Spleen (tissue), 11 donors: ENCODE results near the gene PAXIP1. TPM values are rescaled to one million over a fixed set of nuclear protein-coding genes. Genes with fewer than 3 reads are reported as not detected.
A peak's percentile ranks its signal among the peaks of the same experiment; 100 is the strongest.

ENCODE experiments used
- DNase-seq: peaks from one replicate; pipeline ENCODE4 v3.0.0-alpha.2; 2020
- H3K27ac ChIP-seq, 8 donors: fragments of 200-600 bp; sonication (generic) in 7 of 8; 1 replicate in 4 of 8; 2 replicates in 4 of 8; pipeline versions ENCODE4 v1.5.0 to v1.8.0; 2016 to 2021; ENCODE audit warnings: inconsistent platforms in 4 of 8, mild to moderate bottlenecking in 4 of 8, moderate library complexity in 1 of 8
- H3K27me3 ChIP-seq, 7 donors: fragments of 200-600 bp; sonication (generic) in 6 of 7; replicated peaks in 1 of 7; 1 replicate in 4 of 7; 2 replicates in 3 of 7; pipeline versions ENCODE4 v1.5.0 to v1.8.0; 2016 to 2021; ENCODE audit warnings: inconsistent platforms in 3 of 7, mild to moderate bottlenecking in 1 of 7
- H3K36me3 ChIP-seq, 6 donors: fragments of 200-600 bp; sonication (generic) in 5 of 6; 1 replicate in 4 of 6; 2 replicates in 2 of 6; pipeline versions ENCODE4 v1.5.0 to v1.8.0; 2016 to 2021; ENCODE audit warnings: inconsistent platforms in 2 of 6
- H3K4me1 ChIP-seq, 6 donors: fragments of 200-600 bp; sonication (generic) in 5 of 6; 1 replicate in 3 of 6; 2 replicates in 3 of 6; pipeline versions ENCODE4 v1.5.0 to v1.8.0; 2016 to 2021; ENCODE audit warnings: inconsistent platforms in 3 of 6
- H3K4me3 ChIP-seq, 8 donors: fragments of 200-600 bp; sonication (generic) in 7 of 8; 1 replicate in 4 of 8; 2 replicates in 4 of 8; pipeline versions ENCODE4 v1.5.0 to v1.8.0; 2016 to 2021; ENCODE audit warnings: inconsistent platforms in 4 of 8, mild to moderate bottlenecking in 4 of 8, moderate library complexity in 2 of 8
- H3K9me3 ChIP-seq, 8 donors: fragments of 200-600 bp; sonication (generic) in 7 of 8; 1 replicate in 4 of 8; 2 replicates in 4 of 8; pipeline versions ENCODE4 v1.5.0 to v1.8.0; 2016 to 2021; ENCODE audit warnings: inconsistent platforms in 4 of 8
- CTCF ChIP-seq, 11 experiments: fragments of 200-600 bp in 7 of 11; fragments of 450-650 bp in 4 of 11; sonication (generic) in 4 of 11; IDR thresholded peaks in 8 of 11; conservative IDR thresholded peaks in 3 of 11; 1 replicate in 7 of 11; 2 replicates in 4 of 11; pipeline versions ENCODE4 v1.4.0 to v1.8.0; 2016 to 2021; ENCODE audit warnings: antibody characterized with exemption in 11 of 11, inconsistent platforms in 4 of 11, mild to moderate bottlenecking in 1 of 11
- POLR2A ChIP-seq, 3 donors: fragments of 450-650 bp; IDR thresholded peaks; one replicate each; pipeline ENCODE4 v1.5.1; 2017; ENCODE audit warnings: antibody characterized with exemption in 3 of 3, mild to moderate bottlenecking in 1 of 3
- POLR2AphosphoS5 ChIP-seq, 3 donors: sonication (generic); formaldehyde crosslinking; IDR thresholded peaks; one replicate each; pipeline ENCODE4 v1.5.1; 2017; ENCODE audit warnings: antibody characterized with exemption in 3 of 3
- WGBS, 5 donors: extraction: QIAGEN DNeasy Blood & Tissue Kit in 3 of 5; methylation state at CpG; one replicate each; pipeline versions ENCODE4 v1.1.5 to v1.1.7; 2013 to 2018; 5-methylcytosine and 5-hydroxymethylcytosine counted together
- intact Hi-C: fragments of 100-400 bp; cut with DNase I; formaldehyde crosslinking; loops from one replicate; pipeline ENCODE4 v1.15.0; 2023; ENCODE audit warnings: low total_unique reads
- polyA plus RNA-seq, 3 donors: library from polyadenylated mRNA; stranded (reverse); fragments of 200-250 nt; gene quantifications; one replicate each; pipeline ENCODE4 v1.2.1, GENCODE V29; 2013
- total RNA-seq, 7 donors: library from RNA; depleted of rRNA in 3 of 7; stranded (reverse); fragments of >200 nt in 3 of 7; fragmentation: NEBNext Ultra II Directional in 4 of 7; extraction: Animal tissue kit (Norgen Biotek cat#: 25700) in 4 of 7; gene quantifications; one replicate each; pipeline versions ENCODE4 v1.1.0 to v1.2.1, GENCODE V29; 2016 to 2021
- donor health status: healthy with polysubstance abuse.
- donor health status: DM: no; HTN: no; CAD: no; lungs with moderate emphysema.
- donor health status: DM: no; HTN: no; CAD: no.
- donor health status: Bipolar disorder and iron deficiency.
- donor health status: healthy.
- donor health status: DM: no; HTN: no; CAD: no.
- donor health status: DM: yes; HTN: yes; CAD: no.

The PAXIP1 gene
- total and polyA plus RNA-seq, 10 donors = 2.7 to 15.0 (median 13.3) TPM

GRCh38 chr7:154898973-154899855, 103.7 kb downstream of the PAXIP1 start:
- Histone ChIP-seq H3K9me3 (no peaks in the 10 kb centered on the region), H3K4me3 (no peak overlapping the region), H3K36me3 (no peaks in the 10 kb centered on the region), H3K4me1 (no peaks in the 10 kb centered on the region), H3K27me3 (peaks cover 0 to 26% (median 0%) of the 10 kb centered on the region in 7 donors), H3K27ac (no peak overlapping the region)
- 83 to 92% (median 87%) methylated on average over 19 to 24 of the region's 24 CpGs for WGBS, 5 donors
- intact Hi-C loops = no loop called here
- TF ChIP-seq POLR2A (IDR thresholded peaks at IDR 0.05) = no peak
- no peak for TF ChIP-seq POLR2AphosphoS5 (IDR thresholded peaks at IDR 0.05)
- no peak for TF ChIP-seq CTCF (IDR thresholded peaks at IDR 0.05 in 8 of 11, conservative IDR thresholded peaks at IDR 0.05 in 3 of 11)
- peak; percentile 56 for DNase-seq

GRCh38 chr7:154896076-154896475, 106.8 kb downstream of the PAXIP1 start:
- no peak for DNase-seq
- intact Hi-C loops = no loop called here
- Histone ChIP-seq H3K27ac (no peak overlapping the region), H3K36me3 (no peaks in the 10 kb centered on the region), H3K4me1 (no peaks in the 10 kb centered on the region), H3K9me3 (no peaks in the 10 kb centered on the region), H3K4me3 (no peak overlapping the region), H3K27me3 (peaks cover 0 to 43% (median 0%) of the 10 kb centered on the region in 7 donors)
- no peak for TF ChIP-seq POLR2AphosphoS5 (IDR thresholded peaks at IDR 0.05)
- WGBS, 5 donors = 87 to 96% (median 90%) methylated on average over 11 of the region's 11 CpGs

Other genes with a start within 250 kb of the PAXIP1 start
- not detected for gene HTR5A, start 67.2 kb upstream of the PAXIP1 start, total RNA-seq
- gene HTR5A, start 67.2 kb upstream of the PAXIP1 start, polyA plus RNA-seq = not detected